ENCODE data around the gene ABLIM2.

The ABLIM2 gene

DNA sequence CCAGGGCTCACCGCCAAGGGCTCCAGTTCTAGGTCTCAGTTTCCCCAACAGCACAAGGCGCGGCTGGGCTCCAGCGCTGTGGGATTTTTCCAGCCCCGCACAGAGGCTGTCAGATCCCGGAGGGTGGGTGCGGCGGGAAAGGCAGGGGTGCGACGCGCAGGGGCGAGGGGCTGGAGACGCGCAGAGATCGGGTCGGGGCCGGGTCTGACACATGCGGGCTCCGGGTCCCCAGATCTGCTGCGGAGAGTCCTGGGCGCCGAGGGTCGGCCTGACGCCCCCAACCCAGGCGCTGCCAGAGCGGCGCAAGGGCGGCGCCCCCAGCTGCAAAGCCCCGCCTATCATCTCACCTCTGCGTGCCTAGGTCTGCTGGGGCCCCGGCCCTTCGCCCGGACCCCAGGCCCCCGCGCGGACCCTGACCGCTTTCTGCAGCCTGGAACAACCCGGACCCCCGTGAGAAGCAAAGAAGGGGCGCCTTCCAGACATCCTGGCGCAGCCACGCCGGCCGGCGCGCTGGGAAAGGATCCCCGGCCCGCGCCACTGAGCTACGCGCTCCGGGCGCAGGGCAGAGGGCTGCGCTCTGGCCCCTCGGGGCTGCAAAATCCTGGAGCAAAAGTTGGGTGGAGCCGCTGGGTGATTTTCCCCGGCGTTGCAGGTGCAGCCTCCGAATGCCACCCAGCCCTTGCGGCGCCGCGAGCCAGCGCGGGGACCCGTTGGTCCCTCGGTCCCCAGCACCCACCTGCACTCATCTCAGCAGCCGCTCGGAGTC, 486 bp downstream of the ABLIM2 start:
- no peak for DNase-seq (ENCODE audit: low read depth, low spot score)

DNA sequence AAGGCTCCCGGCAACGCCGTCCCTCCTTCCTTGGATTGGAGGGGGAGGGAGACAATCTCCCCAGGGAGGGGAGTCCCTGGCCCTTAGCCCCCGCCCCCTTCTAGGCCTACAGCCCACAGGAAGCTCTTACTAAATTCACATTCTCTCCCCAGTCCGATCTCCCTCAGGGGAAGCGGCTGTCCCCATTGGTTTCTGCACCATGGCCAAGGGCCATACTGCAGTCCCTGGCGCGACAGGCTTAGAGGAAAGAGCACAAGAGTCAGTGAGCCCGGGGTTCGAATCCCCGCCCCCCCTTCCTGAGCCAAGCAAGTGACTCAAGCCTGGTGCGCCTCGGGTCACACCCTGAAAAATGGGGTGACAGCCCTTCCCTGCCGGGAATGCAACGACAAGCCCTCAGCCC, 1.1 kb downstream of the ABLIM2 start:
- DNase-seq (ENCODE audit: low read depth, low spot score): no peak

DNA sequence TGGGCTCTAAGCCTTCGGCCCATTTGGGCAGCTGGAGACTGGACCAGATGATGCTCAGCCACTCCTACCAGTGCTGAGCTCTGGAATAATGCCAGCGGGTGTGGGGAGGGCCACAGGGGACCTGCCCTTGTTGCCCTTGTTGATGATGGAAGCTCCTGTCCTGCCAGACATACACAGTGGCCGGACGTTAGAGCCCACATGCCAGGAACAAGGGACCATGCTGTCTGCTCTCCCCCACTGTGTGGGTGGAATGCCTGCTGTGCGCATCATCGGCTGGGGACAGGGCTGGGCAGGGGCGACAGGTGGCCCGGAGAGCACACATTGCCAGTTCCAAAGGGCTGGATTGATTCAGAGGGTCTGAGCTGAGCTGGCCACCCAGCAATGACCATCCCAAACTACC, 2.0 kb downstream of the ABLIM2 start:
- DNase-seq (ENCODE audit: low read depth, low spot score): no peak

DNA sequence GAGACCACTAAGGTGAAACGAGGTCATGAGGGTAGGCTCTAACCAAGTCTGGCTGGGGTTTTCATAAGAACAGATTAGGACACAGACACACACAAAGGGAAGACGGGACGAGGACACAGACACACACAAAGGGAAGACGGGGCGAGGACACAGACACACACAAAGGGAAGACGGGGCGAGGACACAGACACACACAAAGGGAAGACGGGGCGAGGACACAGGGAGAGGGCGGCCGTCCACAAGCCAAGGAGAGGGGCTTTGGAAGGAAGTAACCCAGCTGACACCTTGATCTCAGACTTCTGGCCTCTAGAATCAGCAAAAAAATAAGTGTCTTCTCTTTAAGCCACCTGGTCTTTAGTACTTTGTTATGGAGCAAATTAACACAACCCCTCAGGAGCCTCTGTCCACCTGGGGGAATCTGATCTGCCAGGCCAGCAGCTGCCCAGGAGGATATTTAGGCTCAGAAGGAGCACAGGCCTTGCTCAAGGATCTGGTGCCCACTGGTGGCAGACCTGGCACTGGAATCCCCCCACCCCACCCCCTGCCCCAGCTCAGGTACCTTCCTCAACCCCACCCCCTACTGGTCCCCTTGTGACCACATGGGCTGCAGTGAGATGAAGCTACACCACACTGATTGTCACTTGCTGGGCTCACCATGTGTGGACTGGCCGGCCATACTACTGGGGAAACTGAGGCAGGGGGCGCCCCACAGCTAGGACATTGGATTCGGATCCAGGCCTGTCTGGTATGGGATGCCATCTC, 2.8 kb downstream of the ABLIM2 start:
- DNase-seq (ENCODE audit: low read depth, low spot score): no peak

DNA sequence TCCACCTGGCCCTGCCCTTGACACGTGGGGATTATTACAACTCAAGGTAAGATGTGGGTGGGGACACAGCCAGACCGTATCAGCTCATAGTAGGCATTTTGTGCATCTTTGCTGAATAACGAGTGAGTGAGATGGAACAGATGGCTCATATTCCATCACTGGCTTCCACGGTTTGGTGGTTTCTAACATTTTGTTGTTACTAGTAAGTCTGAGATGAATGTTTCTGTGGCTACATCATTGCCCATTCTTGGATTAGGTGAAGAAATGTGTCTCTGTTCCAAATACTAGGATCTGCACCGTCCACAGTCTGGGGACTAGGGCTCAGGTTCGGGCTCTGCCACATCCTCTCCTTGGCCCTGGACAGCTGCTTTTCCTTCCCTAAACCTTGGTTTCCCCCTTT, 3.6 kb downstream of the ABLIM2 start:
- DNase-seq (ENCODE audit: low read depth, low spot score): no peak

DNA sequence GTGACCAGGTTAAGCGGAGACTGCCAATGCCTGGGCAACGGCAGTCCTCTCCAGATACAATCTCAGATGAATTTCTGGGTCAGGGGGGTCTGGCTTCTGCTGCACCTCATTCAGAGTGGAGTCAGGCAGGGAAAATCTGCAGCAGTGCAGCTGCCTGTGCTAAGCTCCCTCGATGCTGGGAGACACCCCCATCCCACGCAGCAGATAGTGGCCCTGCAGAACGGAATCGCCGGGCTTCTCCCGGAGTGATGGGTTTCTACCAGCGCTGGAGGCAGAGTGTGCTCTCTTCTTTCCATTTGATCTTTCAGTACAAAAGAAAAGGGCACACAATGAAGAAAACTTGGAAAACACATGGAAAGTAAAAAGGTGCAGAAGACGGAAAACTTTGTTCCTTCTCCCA, 5.2 kb downstream of the ABLIM2 start:
- no peak for DNase-seq (ENCODE audit: low read depth, low spot score)

DNA sequence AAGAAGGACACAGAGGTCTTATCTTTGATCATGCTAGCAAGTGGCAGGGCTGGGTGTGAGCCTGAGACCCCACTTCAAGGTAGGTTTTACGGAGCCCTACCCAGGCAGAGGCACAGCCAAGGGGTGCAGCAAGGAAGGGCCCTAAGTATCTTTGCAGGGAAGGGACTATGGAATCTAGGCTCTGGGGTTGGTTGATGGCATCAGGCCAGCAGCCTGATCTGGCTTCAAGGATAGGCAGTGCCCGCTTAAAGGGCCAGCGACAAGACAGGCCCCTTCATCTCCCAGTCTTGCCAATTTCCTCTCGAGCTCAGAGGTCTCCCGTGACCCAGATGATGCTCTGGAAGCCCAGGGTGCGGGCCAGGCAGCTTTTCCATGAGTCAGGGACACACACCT, 5.8 kb downstream of the ABLIM2 start:
- no peak for DNase-seq (ENCODE audit: low read depth, low spot score)

DNA sequence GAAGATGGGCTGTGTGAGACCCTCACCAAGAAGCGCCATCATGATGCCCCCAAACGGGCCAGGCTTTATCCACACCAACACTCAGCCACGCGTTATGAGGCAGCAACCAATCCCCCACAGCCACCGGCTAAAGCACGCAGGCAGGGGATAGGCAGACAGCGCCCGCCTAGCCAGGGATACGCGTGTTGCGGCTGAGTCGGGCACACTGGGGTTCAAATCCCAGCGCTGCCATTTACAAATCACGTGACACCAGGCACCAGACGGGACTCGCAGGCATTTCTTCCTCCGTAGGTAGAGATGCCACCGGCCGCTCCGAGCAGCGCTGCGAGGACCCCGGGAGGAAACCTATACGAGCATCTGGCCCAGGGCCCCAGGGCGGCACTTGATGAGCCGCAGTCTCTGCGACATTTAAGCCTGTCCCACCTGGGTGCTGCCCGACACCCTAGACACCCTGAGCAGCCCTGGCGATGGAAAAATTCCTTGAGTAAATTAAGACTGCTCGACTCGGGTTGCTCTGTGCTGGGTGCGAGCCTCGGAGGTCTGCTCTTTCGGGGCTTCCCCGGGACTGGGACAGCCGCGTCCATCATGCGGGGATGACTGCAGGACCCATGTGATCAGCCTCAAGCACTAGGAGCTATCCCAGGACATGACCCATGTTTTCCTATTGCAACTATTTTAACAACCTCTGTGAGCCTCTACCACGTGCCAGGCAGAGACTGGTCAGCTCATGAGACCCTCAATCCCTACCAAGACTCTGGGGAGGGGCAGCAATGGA, 6.3 kb downstream of the ABLIM2 start:
- DNase-seq (ENCODE audit: low read depth, low spot score): no peak

DNA sequence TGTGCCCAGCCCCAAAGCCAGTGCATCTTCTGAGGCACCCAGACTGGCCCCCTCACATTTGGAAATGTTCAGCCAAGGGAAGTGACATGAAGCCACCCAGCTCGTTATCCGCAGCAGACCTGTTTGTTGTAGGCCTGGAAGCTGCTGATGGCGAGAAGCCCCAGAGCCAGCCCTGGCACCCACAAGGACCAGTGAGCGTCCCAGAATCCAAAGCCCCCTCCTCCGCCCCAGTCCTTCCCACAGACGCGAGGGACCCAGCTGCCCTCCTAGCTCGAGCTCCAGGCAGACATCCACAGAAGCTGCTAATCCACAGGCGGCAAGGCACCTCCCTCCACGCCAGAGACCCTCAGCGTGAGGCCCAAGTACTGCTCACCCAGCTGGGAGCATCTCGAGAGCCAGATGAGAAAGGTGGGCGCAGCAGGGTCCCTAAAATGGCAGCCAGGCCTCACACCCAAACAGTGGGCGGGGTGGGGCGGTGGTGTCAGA, 7.4 kb downstream of the ABLIM2 start:
- DNase-seq (ENCODE audit: low read depth, low spot score): no peak

DNA sequence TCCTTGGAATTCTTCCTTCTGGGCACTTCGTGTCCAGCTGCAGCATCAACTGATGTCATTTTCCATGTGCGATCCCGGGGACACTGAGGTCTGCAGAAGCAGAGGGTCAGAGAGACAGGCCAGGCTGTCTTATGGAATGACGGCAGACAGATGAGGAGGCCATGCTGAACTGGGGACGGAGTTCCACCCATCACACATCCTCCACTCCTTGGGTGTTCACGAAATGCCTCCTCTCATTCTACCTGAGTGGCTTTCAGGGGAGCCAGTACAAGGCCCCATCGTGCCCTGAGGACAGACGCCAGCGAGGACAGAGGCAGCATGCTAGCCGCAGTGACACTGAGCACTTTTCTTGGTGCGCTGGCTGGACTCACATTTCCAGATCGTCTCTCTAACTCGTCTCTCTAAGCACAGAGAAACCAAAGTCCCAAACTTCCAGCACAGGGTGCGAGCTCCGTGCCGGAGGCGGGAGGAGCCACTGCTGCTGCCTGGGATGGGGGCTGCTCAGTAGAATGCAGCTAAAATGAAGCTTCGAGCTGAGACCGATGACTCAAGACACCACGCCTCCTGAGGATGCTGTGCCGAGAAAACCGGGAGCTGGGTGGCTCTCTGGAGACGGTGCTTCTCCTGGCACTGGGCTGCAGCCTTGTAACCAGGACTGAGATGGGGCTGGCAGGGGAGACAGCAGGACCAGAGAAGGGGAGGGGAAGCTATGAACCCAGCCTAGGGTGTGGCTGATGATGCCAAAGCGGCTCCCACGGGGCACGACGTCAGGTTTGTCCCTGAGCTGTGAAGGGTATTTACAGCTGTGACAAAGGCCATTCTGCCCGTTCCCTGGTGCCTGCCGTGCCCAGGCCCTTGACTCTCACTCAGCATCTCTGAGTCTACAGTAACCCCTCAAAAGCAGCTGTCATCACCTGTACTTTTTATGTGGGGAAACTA, 8.2 kb downstream of the ABLIM2 start:
- DNase-seq (ENCODE audit: low read depth, low spot score): no peak

DNA sequence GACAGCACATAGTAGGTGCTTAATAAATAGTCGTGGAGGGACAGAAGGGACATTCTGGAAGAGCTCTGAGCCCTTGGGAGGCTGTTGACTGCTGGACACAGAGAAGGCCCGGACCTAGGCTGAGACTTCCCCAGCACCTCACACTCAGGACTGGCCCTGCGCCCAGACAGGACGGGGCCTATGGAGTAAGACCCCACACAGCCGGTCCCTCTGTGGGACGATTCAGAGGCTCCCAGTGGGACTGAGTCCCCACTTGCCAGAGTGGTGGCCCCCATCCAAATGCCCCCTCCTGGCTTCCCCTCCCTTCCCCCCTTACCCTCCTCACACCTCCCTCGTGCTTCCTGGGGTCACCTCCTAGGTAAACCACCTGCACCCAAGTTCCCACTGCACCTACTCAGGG, 8.9 kb downstream of the ABLIM2 start:
- DNase-seq (ENCODE audit: low read depth, low spot score): no peak

DNA sequence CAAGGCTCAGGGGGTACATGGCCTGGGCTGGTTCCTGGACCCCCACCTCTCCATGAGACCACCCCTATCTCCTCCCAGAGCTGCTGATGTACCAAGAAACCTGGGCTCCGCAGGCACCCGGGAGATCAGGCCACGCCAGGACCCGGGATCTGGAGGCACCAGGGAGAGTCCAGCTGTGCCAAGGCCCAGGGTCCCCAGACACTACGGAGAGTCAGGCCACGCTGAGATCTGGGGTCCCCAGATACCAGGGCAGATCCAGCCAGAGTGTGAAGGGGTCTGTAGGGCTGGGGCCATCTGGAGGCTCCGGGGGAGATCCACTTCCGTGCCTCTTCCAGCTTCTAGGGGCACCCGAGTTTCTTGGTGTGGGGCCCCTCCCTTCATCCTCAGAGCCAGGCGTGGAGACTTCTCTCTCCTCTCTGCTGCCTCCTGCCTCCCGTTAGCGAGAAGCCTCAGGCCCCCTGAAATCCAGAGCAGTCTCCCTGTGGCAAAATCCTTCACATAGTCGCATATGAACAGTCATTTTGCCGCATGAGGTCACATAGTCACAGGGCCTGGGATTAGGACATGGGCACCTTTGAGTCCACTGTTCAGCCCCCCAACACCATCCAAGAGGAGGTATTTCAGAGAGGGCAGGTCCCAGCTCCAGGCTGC, 9.7 kb downstream of the ABLIM2 start:
- DNase-seq (ENCODE audit: low read depth, low spot score): no peak

DNA sequence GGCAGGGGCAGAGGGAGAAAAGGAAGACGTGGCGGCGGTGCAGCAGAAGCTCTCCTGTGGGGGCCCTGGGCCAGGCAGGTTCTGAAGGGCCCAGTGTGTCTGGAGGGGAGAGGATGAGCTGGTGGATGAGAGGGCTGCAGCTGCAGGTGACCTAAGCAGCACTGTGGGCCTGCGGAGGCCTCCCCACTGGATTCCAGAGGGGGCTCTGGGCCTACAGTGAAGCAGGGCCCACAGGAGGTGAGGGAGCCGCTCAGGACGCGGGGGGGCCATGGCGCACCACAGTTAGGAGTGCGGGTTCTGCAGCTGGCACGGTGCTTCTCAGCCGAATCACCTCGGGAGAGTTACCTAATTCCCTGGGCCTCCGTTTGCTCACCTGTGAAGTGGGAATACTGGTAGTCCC, 10.5 kb downstream of the ABLIM2 start:
- DNase-seq (ENCODE audit: low read depth, low spot score): no peak

DNA sequence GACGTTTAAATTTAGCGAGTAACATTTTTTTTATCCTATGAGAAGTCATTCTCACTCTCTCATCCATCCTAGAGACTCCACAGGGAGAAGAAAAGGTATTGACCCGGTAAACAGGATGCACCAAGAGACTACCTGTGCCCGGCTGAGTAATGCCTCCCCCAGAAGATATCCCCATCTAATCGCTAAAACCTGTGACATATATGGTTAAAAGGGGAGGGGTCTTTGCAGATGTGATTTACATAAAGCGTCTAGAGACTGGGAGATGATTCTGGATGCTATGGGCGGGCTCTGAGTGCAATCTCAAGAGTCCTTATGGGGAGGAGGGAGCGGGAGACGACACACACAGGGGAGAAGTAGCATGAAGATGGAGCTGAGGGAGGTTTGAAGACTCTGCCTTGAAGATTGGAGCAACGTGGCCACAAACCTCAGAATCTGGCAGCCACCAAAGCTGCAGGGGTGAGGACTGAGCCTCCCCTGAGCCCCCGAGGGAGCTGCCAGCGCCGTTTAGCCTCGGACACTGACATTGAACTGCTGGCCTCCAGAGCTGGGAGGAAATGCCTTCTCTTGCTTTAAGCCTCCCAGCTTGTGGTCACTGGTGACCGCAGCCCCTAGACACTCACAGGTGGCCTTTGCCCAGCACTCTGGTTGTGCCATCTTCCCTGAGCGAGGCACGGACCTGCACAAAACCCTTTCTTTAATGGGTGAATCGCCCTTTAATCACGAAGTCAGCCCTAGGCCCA, 11.2 kb downstream of the ABLIM2 start:
- DNase-seq (ENCODE audit: low read depth, low spot score): no peak

DNA sequence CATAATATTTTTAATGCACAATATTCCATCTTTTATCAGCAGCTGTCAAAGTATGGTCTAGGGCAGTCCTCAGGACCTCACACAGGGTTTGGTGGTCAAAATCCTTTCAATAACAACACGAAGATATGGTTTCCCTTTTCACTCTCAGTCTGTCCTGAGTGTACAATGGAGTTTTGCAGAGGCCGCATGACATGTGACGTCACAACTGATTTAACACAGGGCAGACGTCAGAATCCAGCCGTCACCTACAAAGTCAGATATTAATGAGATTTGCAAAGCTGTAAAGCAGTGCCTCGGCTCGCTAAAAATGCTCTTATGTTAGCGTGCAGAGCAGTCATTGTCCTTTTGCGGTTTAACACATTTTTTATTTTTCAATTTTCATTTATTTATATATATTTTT, 12.5 kb downstream of the ABLIM2 start:
- no peak for DNase-seq (ENCODE audit: low read depth, low spot score)

DNA sequence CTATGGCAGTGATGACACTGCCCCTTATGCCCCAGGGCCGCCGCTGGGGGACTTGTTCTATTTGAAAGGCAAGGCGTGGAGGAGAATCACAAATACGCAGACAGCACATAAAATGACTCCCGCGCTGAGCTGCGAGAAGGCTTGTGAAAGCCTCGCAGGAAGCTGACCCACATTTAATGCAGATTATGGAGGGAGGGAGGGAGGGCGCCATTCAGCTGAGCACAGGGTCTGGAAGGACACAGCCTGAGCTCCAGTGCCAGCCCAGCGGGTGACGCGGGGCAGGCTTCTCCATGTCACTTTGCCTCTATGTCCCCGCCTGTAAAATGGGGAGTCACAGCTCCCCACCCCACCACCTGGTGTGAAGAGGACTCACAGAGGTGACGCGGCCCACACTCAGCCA, 14.3 kb downstream of the ABLIM2 start:
- no peak for DNase-seq (ENCODE audit: low read depth, low spot score)

DNA sequence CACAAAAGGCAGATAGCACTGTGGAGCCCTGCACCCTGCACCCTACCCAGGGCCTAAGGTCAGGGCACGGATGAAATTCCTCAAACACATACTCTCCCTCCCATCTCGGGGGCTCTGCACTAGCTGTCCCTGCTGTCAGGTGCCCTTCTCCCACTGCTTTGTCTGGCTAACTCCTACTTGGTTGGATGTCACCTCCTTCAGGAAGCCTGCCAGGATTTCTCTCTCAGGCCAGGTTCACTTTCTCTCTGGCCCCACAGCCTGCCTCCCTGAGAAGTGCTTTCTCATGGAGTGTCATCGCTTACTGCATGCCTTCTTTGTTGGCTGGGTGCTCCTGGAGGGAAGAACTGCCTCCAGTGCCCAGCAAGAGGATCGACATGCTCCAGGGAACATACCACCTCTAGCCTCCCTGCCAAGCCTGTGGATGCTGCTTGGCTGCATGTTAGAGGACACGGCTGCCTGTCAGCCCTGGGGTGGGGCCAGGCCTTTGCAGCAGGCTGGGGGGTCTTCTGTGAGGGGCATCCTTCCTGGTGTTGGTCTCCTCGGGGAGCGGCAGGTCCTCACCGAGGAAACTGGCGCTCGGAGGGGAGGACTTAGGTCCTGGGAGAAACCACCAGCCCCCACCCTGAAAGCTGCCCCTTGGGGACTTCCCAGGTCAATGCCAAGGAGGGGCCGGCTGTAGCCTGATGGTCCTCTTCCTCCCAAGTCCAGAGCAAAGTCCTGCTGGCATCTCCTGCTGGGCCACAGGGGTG, 15.0 kb downstream of the ABLIM2 start:
- no peak for DNase-seq (ENCODE audit: low read depth, low spot score)

DNA sequence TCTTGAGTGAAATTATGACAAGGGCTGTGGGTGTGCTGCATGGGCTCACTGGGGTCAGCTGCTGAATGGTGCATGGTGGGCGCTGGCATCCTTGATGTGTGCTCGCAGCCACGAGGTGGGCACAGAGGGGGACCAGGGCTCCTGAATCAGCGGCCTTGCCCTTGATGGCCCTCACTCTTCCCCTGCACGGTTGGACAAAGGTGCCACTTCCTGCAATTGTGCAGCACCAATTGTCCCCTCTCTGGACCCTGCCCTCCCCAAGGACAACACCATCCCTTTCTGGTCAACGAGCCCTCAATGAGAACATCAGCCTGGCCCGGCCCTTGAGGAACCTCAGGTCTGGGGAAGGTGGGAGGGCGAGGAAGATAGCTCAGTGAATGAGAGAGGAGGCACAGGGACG, 16.1 kb downstream of the ABLIM2 start:
- DNase-seq (ENCODE audit: low read depth, low spot score): no peak

DNA sequence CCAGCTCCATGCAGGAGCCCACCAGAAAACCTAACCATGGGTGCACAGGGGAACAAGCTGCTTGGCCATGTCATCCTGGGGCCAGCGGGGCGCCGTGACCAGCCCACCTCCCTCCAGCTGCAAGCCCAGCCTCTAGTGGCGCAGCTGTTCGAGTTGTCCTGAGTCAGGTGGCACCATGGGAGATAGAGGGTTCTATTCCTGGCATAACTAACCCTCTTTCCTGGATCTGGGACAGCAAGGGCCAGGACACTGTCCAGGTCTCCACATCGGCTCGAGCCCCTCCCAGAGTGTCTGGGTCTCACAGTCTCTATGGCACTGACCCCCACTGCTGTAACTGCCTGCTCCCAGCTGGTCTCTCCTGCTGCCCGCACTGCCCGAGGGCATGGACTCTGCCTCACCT, 16.7 kb downstream of the ABLIM2 start:
- no peak for DNase-seq (ENCODE audit: low read depth, low spot score)
